HepG2 (cell line): ENCODE measurements around the gene DEFB124. TPM values are rescaled to one million over a fixed set of nuclear protein-coding genes. Genes with fewer than 3 reads are reported as not detected.

Experiments used
- DMAP1 ChIP-seq: IDR thresholded peaks from 2 replicates; pipeline ENCODE4 v1.6.1; 2016
- GATAD2A ChIP-seq: IDR thresholded peaks from 2 replicates; pipeline ENCODE4 v1.6.1; 2016
- MLXIP ChIP-seq: sonication (generic); formaldehyde crosslinking; IDR thresholded peaks from 2 replicates; pipeline ENCODE4 v1.9.0; 2021; ENCODE audit warnings: missing genetic modification reagents, borderline replicate concordance
- NR2C2 ChIP-seq: sonication (generic); formaldehyde crosslinking; IDR thresholded peaks from 2 replicates; pipeline ENCODE4 v1.4.0; 2020; ENCODE audit warnings: missing genetic modification reagents, mild to moderate bottlenecking, moderate library complexity, borderline replicate concordance
- POLR2AphosphoS2 ChIP-seq: IDR thresholded peaks from 2 replicates; pipeline ENCODE4 v1.6.1; 2011; ENCODE audit warnings: low read depth, low read length, improper control_type of control experiment
- RBM39 ChIP-seq: fragments of 200-400 bp; formaldehyde crosslinking; IDR thresholded peaks from one replicate; pipeline ENCODE4 v1.6.1; 2018; ENCODE audit warnings: antibody characterized with exemption, mild to moderate bottlenecking, low read depth, low read length; ENCODE audit not compliant: poor library complexity, severe bottlenecking
- RFX3 ChIP-seq: IDR thresholded peaks from 2 replicates; pipeline ENCODE4 v1.6.1; 2016; ENCODE audit warnings: missing biosample characterization, missing genetic modification reagents
- SIN3A ChIP-seq: IDR thresholded peaks from 2 replicates; pipeline ENCODE4 v1.6.1; 2011; ENCODE audit warnings: low read depth, mild to moderate bottlenecking, control low read depth, low read length, borderline replicate concordance
- SOX6 ChIP-seq, 2 experiments: fragments of 450-650 bp in 1 of 2; sonication (generic) in 1 of 2; formaldehyde crosslinking in 1 of 2; IDR thresholded peaks; 2 replicates each; pipeline versions ENCODE4 v1.4.0 to v1.6.1; 2017 to 2020; ENCODE audit warnings: antibody characterized with exemption in 1 of 2, mild to moderate bottlenecking in 1 of 2, missing genetic modification reagents in 1 of 2
- TP53 ChIP-seq: sonication (generic); formaldehyde crosslinking; conservative IDR thresholded peaks from 2 replicates; pipeline ENCODE4 v1.4.0; 2020; ENCODE audit warnings: missing genetic modification reagents
- ZFP62 ChIP-seq: sonication (generic); formaldehyde crosslinking; IDR thresholded peaks from 2 replicates; pipeline ENCODE4 v1.4.0; 2020; ENCODE audit warnings: missing genetic modification reagents
- ZNF235 ChIP-seq: sonication (generic); formaldehyde crosslinking; IDR thresholded peaks from 2 replicates; pipeline ENCODE4 v1.8.1; 2023; ENCODE audit warnings: mild to moderate bottlenecking, missing genetic modification reagents, borderline replicate concordance
- ZNF274 ChIP-seq: sonication (generic); formaldehyde crosslinking; IDR thresholded peaks from 2 replicates; pipeline ENCODE4 v1.5.1; 2020; ENCODE audit warnings: mild to moderate bottlenecking, missing genetic modification reagents
- ZNF564 ChIP-seq: sonication (generic); formaldehyde crosslinking; IDR thresholded peaks from 2 replicates; pipeline ENCODE4 v1.8.1; 2023; ENCODE audit warnings: mild to moderate bottlenecking, missing genetic modification reagents
- polyA plus RNA-seq, 8 experiments: library from polyadenylated mRNA; depleted of rRNA in 3 of 8; stranded (reverse) in 7 of 8; unstranded in 1 of 8; fragments of >200 nt; fragmentation: Illumina TruSeq in 4 of 8; extraction: Trizol in 4 of 8; gene quantifications; 2 replicates each; pipeline versions ENCODE4 v1.2.1 to v1.2.3, GENCODE V29; 2011 to 2016; ENCODE audit warnings: low read depth in 4 of 8, missing spikeins in 1 of 8, mixed read lengths in 1 of 8; ENCODE audit not compliant: insufficient read depth in 1 of 8
- total RNA-seq, 5 experiments: library from RNA; depleted of rRNA; stranded (reverse); fragments of >200 nt; fragmentation: Illumina TruSeq; extraction: Trizol; gene quantifications; 2 replicates each; pipeline ENCODE4 v1.2.3, GENCODE V29; 2016; ENCODE audit warnings: low read depth in 1 of 5
- TF ChIP-seq, protein P1 (sequence below): sonication (generic); formaldehyde crosslinking; IDR thresholded peaks from 2 replicates; pipeline ENCODE4 v1.5.1; 2020; ENCODE audit warnings: mild to moderate bottlenecking, missing genetic modification reagents, borderline replicate concordance
- TF ChIP-seq, protein P2 (sequence below), 2 experiments: sonication (generic) in 1 of 2; formaldehyde crosslinking in 1 of 2; IDR thresholded peaks; 2 replicates each; pipeline versions ENCODE4 v1.4.0 to v1.6.1; 2016 to 2020; ENCODE audit warnings: borderline replicate concordance in 1 of 2, low read depth in 1 of 2, mild to moderate bottlenecking in 1 of 2, missing genetic modification reagents in 1 of 2
- TF ChIP-seq, protein P3 (sequence below): IDR thresholded peaks from 2 replicates; pipeline ENCODE4 v1.6.1; 2016; ENCODE audit warnings: missing genetic modification reagents, missing compliant biosample characterization
- TF ChIP-seq, protein P4 (sequence below): sonication (generic); formaldehyde crosslinking; IDR thresholded peaks from 2 replicates; pipeline ENCODE4 v1.5.0; 2020; ENCODE audit warnings: mild to moderate bottlenecking, low read depth, missing genetic modification reagents, borderline replicate concordance

The DEFB124 gene
- total and polyA plus RNA-seq, 2 of the 13 experiments (the other 11 are each of a cell fraction or from before 2014, with no cell fraction given): not detected

DNA sequence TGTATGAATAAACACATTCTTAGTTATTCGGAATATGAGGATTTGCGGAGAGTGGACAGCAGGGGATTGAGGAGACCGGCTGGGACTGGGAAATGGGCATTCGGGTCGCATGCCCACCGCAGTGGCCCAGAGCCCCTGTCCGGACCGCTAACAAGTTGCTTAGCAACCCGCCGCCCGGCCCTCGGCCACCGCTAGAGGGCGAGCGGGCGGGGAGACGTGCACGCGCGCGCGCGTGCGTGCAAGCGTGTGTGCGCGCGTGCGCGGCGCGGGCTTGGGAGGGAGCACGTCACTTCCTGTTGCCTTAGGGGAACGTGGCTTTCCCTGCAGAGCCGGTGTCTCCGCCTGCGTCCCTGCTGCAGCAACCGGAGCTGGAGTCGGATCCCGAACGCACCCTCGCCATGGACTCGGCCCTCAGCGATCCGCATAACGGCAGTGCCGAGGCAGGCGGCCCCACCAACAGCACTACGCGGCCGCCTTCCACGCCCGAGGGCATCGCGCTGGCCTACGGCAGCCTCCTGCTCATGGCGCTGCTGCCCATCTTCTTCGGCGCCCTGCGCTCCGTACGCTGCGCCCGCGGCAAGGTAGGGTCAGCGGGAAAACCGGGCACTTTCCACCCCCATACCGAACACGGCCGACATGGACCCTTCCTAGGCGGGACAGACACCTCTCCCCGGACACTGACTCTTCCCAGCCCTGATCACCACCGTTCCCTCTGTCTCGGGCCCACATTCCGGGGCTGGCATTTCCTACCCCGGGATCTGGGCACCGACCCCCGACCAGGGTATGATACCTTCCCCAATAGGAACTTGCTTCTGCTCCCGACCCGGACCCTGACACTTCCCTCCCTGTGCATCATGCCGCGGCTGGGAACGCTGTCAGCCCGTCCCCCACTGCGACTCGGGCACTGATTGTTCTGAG is 39.5 kb upstream of the DEFB124 start, which contains the start of gene HM13 (continued):
- TF ChIP-seq NR2C2 (0 out of 2 replicates have a peak, but pooled peaks have one; percentile 52), SIN3A (peak; percentile 99), RFX3 (CRISPR knock-in tag) (peak; percentile 87), MLXIP (CRISPR knock-in tag) (peak; percentile 81), DMAP1 (CRISPR knock-in tag) (peak; percentile 99), RBM39 (peak; percentile 98), GATAD2A (CRISPR knock-in tag) (no peak; the same call in 1 of the 2 replicates), TP53 (CRISPR knock-in tag) (peak; percentile 96; the same call in 1 of the 2 replicates), POLR2AphosphoS2 (no peak), ZNF274 (CRISPR knock-in tag) (peak; percentile 94), ZNF564 (CRISPR knock-in tag) (peak; percentile 97), ZNF235 (peak; percentile 67; the same call in 1 of the 2 replicates), ZFP62 (CRISPR knock-in tag) (peak; percentile 86; the same call in 1 of the 2 replicates), SOX6 (IDR thresholded peaks at IDR 0.05) (no peak), SOX6 (CRISPR knock-in tag; IDR thresholded peaks at IDR 0.05) (peak; percentile 61; the same call in 1 of the 2 replicates)
- TF ChIP-seq, protein P1, sequence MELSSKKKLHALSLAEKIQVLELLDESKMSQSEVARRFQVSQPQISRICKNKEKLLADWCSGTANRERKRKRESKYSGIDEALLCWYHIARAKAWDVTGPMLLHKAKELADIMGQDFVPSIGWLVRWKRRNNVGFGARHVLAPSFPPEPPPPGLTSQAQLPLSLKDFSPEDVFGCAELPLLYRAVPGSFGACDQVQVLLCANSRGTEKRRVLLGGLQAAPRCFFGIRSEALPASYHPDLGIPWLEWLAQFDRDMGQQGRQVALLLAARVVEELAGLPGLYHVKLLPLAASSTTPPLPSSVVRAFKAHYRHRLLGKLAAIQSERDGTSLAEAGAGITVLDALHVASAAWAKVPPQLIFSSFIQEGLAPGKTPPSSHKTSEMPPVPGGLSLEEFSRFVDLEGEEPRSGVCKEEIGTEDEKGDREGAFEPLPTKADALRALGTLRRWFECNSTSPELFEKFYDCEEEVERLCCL (CRISPR knock-in tag): peak; percentile 97; the same call in 1 of the 2 replicates
- TF ChIP-seq, protein P2, sequence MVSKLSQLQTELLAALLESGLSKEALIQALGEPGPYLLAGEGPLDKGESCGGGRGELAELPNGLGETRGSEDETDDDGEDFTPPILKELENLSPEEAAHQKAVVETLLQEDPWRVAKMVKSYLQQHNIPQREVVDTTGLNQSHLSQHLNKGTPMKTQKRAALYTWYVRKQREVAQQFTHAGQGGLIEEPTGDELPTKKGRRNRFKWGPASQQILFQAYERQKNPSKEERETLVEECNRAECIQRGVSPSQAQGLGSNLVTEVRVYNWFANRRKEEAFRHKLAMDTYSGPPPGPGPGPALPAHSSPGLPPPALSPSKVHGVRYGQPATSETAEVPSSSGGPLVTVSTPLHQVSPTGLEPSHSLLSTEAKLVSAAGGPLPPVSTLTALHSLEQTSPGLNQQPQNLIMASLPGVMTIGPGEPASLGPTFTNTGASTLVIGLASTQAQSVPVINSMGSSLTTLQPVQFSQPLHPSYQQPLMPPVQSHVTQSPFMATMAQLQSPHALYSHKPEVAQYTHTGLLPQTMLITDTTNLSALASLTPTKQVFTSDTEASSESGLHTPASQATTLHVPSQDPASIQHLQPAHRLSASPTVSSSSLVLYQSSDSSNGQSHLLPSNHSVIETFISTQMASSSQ (IDR thresholded peaks at IDR 0.05; ENCODE audit: low read depth): no peak
- TF ChIP-seq, protein P2 (CRISPR knock-in tag; IDR thresholded peaks at IDR 0.05; ENCODE audit: borderline replicate concordance): peak; percentile 76
- TF ChIP-seq, protein P3, sequence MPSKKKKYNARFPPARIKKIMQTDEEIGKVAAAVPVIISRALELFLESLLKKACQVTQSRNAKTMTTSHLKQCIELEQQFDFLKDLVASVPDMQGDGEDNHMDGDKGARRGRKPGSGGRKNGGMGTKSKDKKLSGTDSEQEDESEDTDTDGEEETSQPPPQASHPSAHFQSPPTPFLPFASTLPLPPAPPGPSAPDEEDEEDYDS: peak; percentile 76
- TF ChIP-seq, protein P4, sequence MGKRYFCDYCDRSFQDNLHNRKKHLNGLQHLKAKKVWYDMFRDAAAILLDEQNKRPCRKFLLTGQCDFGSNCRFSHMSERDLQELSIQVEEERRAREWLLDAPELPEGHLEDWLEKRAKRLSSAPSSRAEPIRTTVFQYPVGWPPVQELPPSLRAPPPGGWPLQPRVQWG (CRISPR knock-in tag): no peak
